H1 (cell line): ENCODE measurements around the gene PIGC. TPM values are rescaled to one million over a fixed set of nuclear protein-coding genes. Genes with fewer than 3 reads are reported as not detected.

ENCODE experiments used
- CTCF ChIA-PET: fragments of 300-600 bp; sonication (Branson Sonifier 250); formaldehyde crosslinking; loops from one replicate; lab custom pipeline; 2021; ENCODE audit not compliant: partially characterized antibody; lab: Charles Lee
- POLR2A ChIA-PET: fragments of 300-600 bp; sonication (Branson Sonifier 250); formaldehyde crosslinking; loops from one replicate; lab custom pipeline; 2021; ENCODE audit warnings: inconsistent platforms; ENCODE audit not compliant: partially characterized antibody; lab: Charles Lee
- DNase-seq, 2 experiments: peaks; one replicate each; pipeline versions ENCODE4 v3.0.0 to v3.0.0-alpha.2; 2010 to 2022; ENCODE audit warnings: low spot score in 2 of 2, low read depth in 1 of 2, mixed read lengths in 1 of 2
- FAIRE-seq: peaks from 2 replicates; lab custom pipeline; 2011; peaks lifted over from hg19 to GRCh38; lab: Jason Lieb, UNC
- H2AFZ ChIP-seq: 2 replicates; pipeline ENCODE4 v1.8.1; 2012; ENCODE audit warnings: low read length, inconsistent platforms
- H2AK5ac ChIP-seq: 2 replicates; pipeline ENCODE4 v1.6.1; 2013; ENCODE audit warnings: low read depth, low read length
- H2BK120ac ChIP-seq: replicated peaks from 2 replicates; pipeline ENCODE3; 2013; ENCODE audit warnings: low read depth, low read length, inconsistent platforms
- H2BK12ac ChIP-seq: 2 replicates; pipeline ENCODE4 v1.6.1; 2013; ENCODE audit warnings: low read depth, low read length
- H2BK15ac ChIP-seq: 2 replicates; pipeline ENCODE4 v1.6.1; 2013; ENCODE audit warnings: low read length
- H2BK20ac ChIP-seq: 2 replicates; pipeline ENCODE4 v1.6.1; 2013; ENCODE audit warnings: low read length
- H2BK5ac ChIP-seq: 2 replicates; pipeline ENCODE4 v1.6.1; 2013; ENCODE audit warnings: low read depth, low read length
- H3K14ac ChIP-seq: 2 replicates; pipeline ENCODE4 v1.6.1; 2013; ENCODE audit warnings: inconsistent platforms; ENCODE audit not compliant: insufficient read length
- H3K18ac ChIP-seq: 2 replicates; pipeline ENCODE4 v1.6.1; 2013; ENCODE audit warnings: low read length; ENCODE audit errors: extremely low read depth
- H3K23ac ChIP-seq: 2 replicates; pipeline ENCODE4 v1.6.1; 2013; ENCODE audit warnings: inconsistent platforms; ENCODE audit not compliant: insufficient read length
- H3K23me2 ChIP-seq: 2 replicates; pipeline ENCODE4 v1.6.1; 2013; ENCODE audit warnings: low read depth, low read length
- H3K27ac ChIP-seq: 2 replicates; pipeline ENCODE4 v1.6.1; 2011; ENCODE audit warnings: low read depth, low read length, inconsistent platforms
- H3K27me3 ChIP-seq, 4 experiments: replicated peaks in 1 of 4; 1 replicate in 1 of 4; 2 replicates in 3 of 4; pipeline versions ENCODE4 v1.6.1 to v1.8.1; 2011 to 2013; ENCODE audit warnings: low read length in 3 of 4, mild to moderate bottlenecking in 3 of 4, inconsistent platforms in 2 of 4, mixed read lengths in 2 of 4, moderate library complexity in 1 of 4; ENCODE audit not compliant: control insufficient read depth in 3 of 4, insufficient read depth in 3 of 4; ENCODE audit errors: extremely low read depth in 1 of 4
- H3K36me3 ChIP-seq, 4 experiments: 2 replicates each; pipeline versions ENCODE4 v1.6.1 to v1.8.1; 2011 to 2013; ENCODE audit warnings: mild to moderate bottlenecking in 4 of 4, low read length in 3 of 4, moderate library complexity in 2 of 4, control low read depth in 1 of 4, inconsistent platforms in 1 of 4; ENCODE audit not compliant: insufficient read depth in 4 of 4, control insufficient read depth in 2 of 4
- H3K4ac ChIP-seq: replicated peaks from 2 replicates; pipeline ENCODE3; 2013; ENCODE audit warnings: low read length, low read depth, mixed read lengths, inconsistent platforms; ENCODE audit not compliant: insufficient read length
- H3K4me1 ChIP-seq, 4 experiments: replicated peaks in 1 of 4; 1 replicate in 1 of 4; 2 replicates in 3 of 4; pipeline versions ENCODE4 v1.6.1 to v1.8.1; 2011 to 2013; ENCODE audit warnings: low read length in 3 of 4, inconsistent platforms in 2 of 4, mixed read lengths in 1 of 4; ENCODE audit not compliant: insufficient read depth in 4 of 4, control insufficient read depth in 3 of 4
- H3K4me2 ChIP-seq, 2 experiments: 2 replicates each; pipeline versions ENCODE4 v1.6.1 to v1.8.1; 2011 to 2013; ENCODE audit warnings: low read depth in 2 of 2, low read length in 2 of 2, control low read depth in 1 of 2, inconsistent platforms in 1 of 2, mild to moderate bottlenecking in 1 of 2; ENCODE audit not compliant: insufficient read depth in 1 of 2
- H3K4me3 ChIP-seq, 4 experiments: fragments of 200-600, 300-600 bp in 1 of 4; sonication (generic), shearing (Covaris generic), sonication (Bioruptor Twin) in 1 of 4; 2 replicates each; pipeline versions ENCODE4 v1.5.1 to v1.8.1; 2011 to 2016; ENCODE audit warnings: low read length in 4 of 4, low read depth in 3 of 4, control low read depth in 2 of 4, inconsistent platforms in 2 of 4, mild to moderate bottlenecking in 2 of 4, mixed read lengths in 1 of 4, moderate library complexity in 1 of 4; ENCODE audit not compliant: insufficient read depth in 2 of 4; ENCODE audit errors: extremely low read depth in 1 of 4
- H3K56ac ChIP-seq: replicated peaks from 2 replicates; pipeline ENCODE3; 2013; ENCODE audit warnings: low read depth, mild to moderate bottlenecking, mixed read lengths, low read length, inconsistent platforms; ENCODE audit not compliant: insufficient read length
- H3K79me1 ChIP-seq: 2 replicates; pipeline ENCODE4 v1.6.1; 2013; ENCODE audit warnings: low read depth, low read length, control low read depth
- H3K79me2 ChIP-seq, 2 experiments: 2 replicates each; pipeline versions ENCODE4 v1.6.1 to v1.8.1; 2012 to 2013; ENCODE audit warnings: low read length in 2 of 2, mild to moderate bottlenecking in 2 of 2, inconsistent platforms in 1 of 2; ENCODE audit not compliant: insufficient read depth in 2 of 2, control insufficient read depth in 1 of 2
- H3K9ac ChIP-seq, 4 experiments: replicated peaks in 1 of 4; 1 replicate in 1 of 4; 2 replicates in 3 of 4; pipeline versions ENCODE4 v1.6.1 to v1.8.1; 2011 to 2013; ENCODE audit warnings: low read depth in 3 of 4, low read length in 3 of 4, control low read depth in 2 of 4, mild to moderate bottlenecking in 2 of 4, moderate library complexity in 2 of 4, inconsistent platforms in 1 of 4; ENCODE audit errors: extremely low read depth in 1 of 4
- H3K9me3 ChIP-seq, 2 experiments: 2 replicates each; pipeline versions ENCODE4 v1.6.1 to v1.8.1; 2012 to 2013; ENCODE audit warnings: mild to moderate bottlenecking in 2 of 2, moderate library complexity in 2 of 2, control low read depth in 1 of 2, inconsistent platforms in 1 of 2, low read depth in 1 of 2, low read length in 1 of 2, mixed read lengths in 1 of 2; ENCODE audit not compliant: insufficient read depth in 2 of 2
- H4K20me1 ChIP-seq, 2 experiments: replicated peaks in 1 of 2; 2 replicates each; pipeline versions ENCODE3 to v1.8.1; 2011 to 2013; ENCODE audit warnings: inconsistent platforms in 2 of 2, low read length in 2 of 2, mild to moderate bottlenecking in 1 of 2; ENCODE audit not compliant: insufficient read depth in 2 of 2, control insufficient read depth in 1 of 2
- H4K5ac ChIP-seq: 2 replicates; pipeline ENCODE4 v1.6.1; 2013; ENCODE audit warnings: low read length, low read depth, mixed read lengths, inconsistent platforms; ENCODE audit not compliant: insufficient read length
- H4K8ac ChIP-seq: 2 replicates; pipeline ENCODE4 v1.8.0; 2013; ENCODE audit warnings: mild to moderate bottlenecking, moderate library complexity, low read length, inconsistent platforms; ENCODE audit not compliant: insufficient read depth; ENCODE audit errors: extremely low read depth
- H4K91ac ChIP-seq: replicated peaks from 2 replicates; pipeline ENCODE3; 2013; ENCODE audit warnings: low read length, mixed read lengths, inconsistent platforms; ENCODE audit not compliant: insufficient read length
- CBX5 ChIP-seq: fragments of 300-800, 300-1000 bp; sonication (generic); IDR thresholded peaks from 2 replicates; pipeline ENCODE4 v1.7.1; 2016; ENCODE audit warnings: antibody characterized with exemption, low read length, low read depth
- CREB1 ChIP-seq: IDR thresholded peaks from 2 replicates; pipeline ENCODE4 v1.6.1; 2012; ENCODE audit warnings: inconsistent platforms
- CTBP2 ChIP-seq: IDR thresholded peaks from 2 replicates; pipeline ENCODE4 v1.7.0; 2011; ENCODE audit warnings: borderline replicate concordance, mild to moderate bottlenecking, moderate library complexity, mixed read lengths, low read length; ENCODE audit not compliant: insufficient read depth, insufficient read length
- RBBP5 ChIP-seq: IDR thresholded peaks from 2 replicates; pipeline ENCODE4 v1.7.1; 2012; ENCODE audit warnings: low read depth, mild to moderate bottlenecking, inconsistent platforms, low read length, moderate library complexity, borderline replicate concordance
- SIRT6 ChIP-seq: IDR thresholded peaks from one replicate; pipeline ENCODE4 v1.7.1; 2012; ENCODE audit warnings: low read length, inconsistent platforms
- SRF ChIP-seq: IDR thresholded peaks from 2 replicates; pipeline ENCODE4 v1.6.1; 2011; ENCODE audit warnings: mild to moderate bottlenecking, low read depth, low read length, moderate library complexity
- SUZ12 ChIP-seq: fragments of 200-600 bp; sonication (generic); IDR thresholded peaks from 2 replicates; pipeline ENCODE4 v1.6.1; 2012; ENCODE audit warnings: mild to moderate bottlenecking, inconsistent platforms, low read length, moderate library complexity, mixed read lengths
- TAF1 ChIP-seq: IDR thresholded peaks from 2 replicates; pipeline ENCODE4 v1.6.1; 2011; ENCODE audit warnings: mild to moderate bottlenecking, low read depth, low read length
- WGBS, 2 experiments: shearing (Covaris generic) in 1 of 2; methylation state at CpG; one replicate each; pipeline versions ENCODE4 v1.1.6 to v1.1.7; 2013 to 2015; ENCODE audit warnings: low lambda C conversion rate in 2 of 2, mixed read lengths in 2 of 2, inconsistent platforms in 1 of 2, low coverage in 1 of 2, missing lambda C conversion rate in 1 of 2; ENCODE audit not compliant: insufficient replicate concordance in 2 of 2, insufficient coverage in 1 of 2, insufficient read length in 1 of 2; ENCODE audit errors: extremely low coverage in 1 of 2, missing lambda C conversion rate in 1 of 2; 5-methylcytosine and 5-hydroxymethylcytosine counted together
- polyA plus RNA-seq, 7 experiments: library from polyadenylated mRNA; depleted of rRNA in 3 of 7; stranded (reverse) in 5 of 7; unstranded in 2 of 7; fragments of >200 nt in 5 of 7; fragments of 200-250 nt in 2 of 7; gene quantifications; 1 replicate in 5 of 7; 2 replicates in 1 of 7; 4 replicates in 1 of 7; pipeline versions ENCODE4 v1.2.1 to v1.2.3, GENCODE V29; 2011 to 2013; ENCODE audit warnings: missing spikeins in 2 of 7, mixed read lengths in 2 of 7
- total RNA-seq: library from RNA; stranded (reverse); fragmentation: NEBNext Ultra II Directional; extraction: Animal tissue kit (Norgen Biotek cat#: 25700); gene quantifications from 2 replicates; pipeline ENCODE4 v1.2.1, GENCODE V29; 2021

Gene PIGC
- total and polyA plus RNA-seq, 2 of the 8 experiments (the other 6 are each of a cell fraction or from before 2014, with no cell fraction given): 21.0 to 39.3 TPM

DNA sequence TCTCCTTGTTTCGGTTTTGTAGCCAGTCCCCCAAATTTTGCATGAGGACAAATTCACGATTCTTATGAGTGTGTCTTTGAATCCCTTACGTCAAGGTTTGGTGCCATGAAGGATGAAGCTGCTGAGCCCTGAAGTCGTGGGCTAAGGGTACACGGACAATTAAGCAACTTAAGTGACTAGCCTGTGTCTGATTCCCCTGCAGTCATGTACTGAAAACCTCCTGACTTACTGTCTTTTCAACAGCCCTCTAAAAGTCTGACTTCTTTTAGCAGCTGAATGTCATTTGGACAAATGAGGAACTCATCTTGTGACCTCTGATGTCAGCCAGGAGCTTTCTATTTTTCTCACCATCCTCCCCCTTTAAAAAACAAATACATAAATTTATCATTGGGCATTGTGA lies 50.5 kb downstream of the PIGC start:
- H3K4me2 ChIP-seq: no peak overlapping the region
- peaks cover 3 to 12% (median 7%) of the 10 kb centered on the region in 4 experiments for H3K4me1 ChIP-seq
- H2BK5ac ChIP-seq: no peak overlapping the region
- no peaks in the 10 kb centered on the region for H3K36me3 ChIP-seq
- no peak overlapping the region for H3K27ac ChIP-seq
- H3K79me2 ChIP-seq: no peaks in the 10 kb centered on the region
- H3K79me1 ChIP-seq: no peaks in the 10 kb centered on the region
- H3K4ac ChIP-seq: no peak overlapping the region
- POLR2A ChIA-PET: no interaction called here
- no peak overlapping the region for H2AFZ ChIP-seq
- no peaks in the 10 kb centered on the region for H3K9me3 ChIP-seq
- H3K18ac ChIP-seq: no peak overlapping the region
- H3K23ac ChIP-seq: no peak overlapping the region
- no peak overlapping the region for H3K14ac ChIP-seq
- no peak overlapping the region for H4K91ac ChIP-seq
- TF ChIP-seq CBX5: no peak
- TF ChIP-seq SUZ12: no peak
- no peak for TF ChIP-seq CREB1
- TF ChIP-seq CTBP2: no peak
- no peak for TF ChIP-seq RBBP5
- no peak for TF ChIP-seq SRF
- TF ChIP-seq SIRT6: no peak
- no peak for TF ChIP-seq TAF1
- TF ChIP-seq, all 59 proteins: peak for 0
- Histone ChIP-seq H4K20me1 (no peaks in the 10 kb centered on the region), H3K23me2 (no peaks in the 10 kb centered on the region), H2BK20ac (no peak overlapping the region), H2BK120ac (no peak overlapping the region), H4K8ac (no peak overlapping the region), H2AK5ac (no peak overlapping the region), H3K27me3 (no peaks in the 10 kb centered on the region), H4K5ac (no peak overlapping the region), H3K56ac (no peak overlapping the region), H3K9ac (no peak overlapping the region), H2BK15ac (no peak overlapping the region), H3K4me3 (no peak overlapping the region), H2BK12ac (no peak overlapping the region)
- no peak for FAIRE-seq
- no peak for DNase-seq
- CTCF ChIA-PET: interaction anchor here (1.1 to 2.0 kb wide), 3 partner anchors 9 to 33 kb away, joined by 3 to 6 read pairs (median 3); no protein-coding TSS in a partner anchor
- 89% methylated on average over 5 of the region's 5 CpGs; no CpG with 5 or more reads in 1 of the 2 experiments for WGBS, 2 experiments
